ENCODE results near the gene LRTM2. TPM values are rescaled to one million over a fixed set of nuclear protein-coding genes. Genes with fewer than 3 reads are reported as not detected.

Gene LRTM2
- total RNA-seq, 1 experiment from 2014 or later = 0.07 TPM

- no peak overlapping the region for H3K27ac ChIP-seq (ENCODE audit: low read depth, low read length)
- ChIA-PET POLR2A (no interaction called here), CTCF (no interaction called here), RAD21 (ENCODE audit: low non-redundant PET in 1 of 2, low total read pairs in 2 of 2, uncharacterized antibody in 2 of 2, unreplicated experiment in 2 of 2) (no interaction called here)
- no peak overlapping the region for H3K4me3 ChIP-seq (replicated peaks in 1 of 2; ENCODE audit: low read depth in 1 of 2, low read length in 2 of 2)
- peaks cover 0 to 4% of the 10 kb centered on the region in 2 experiments; a peak in 1 of 4 replicates for H3K4me1 ChIP-seq (ENCODE audit: control insufficient read depth in 1 of 2, insufficient read depth in 2 of 2, low read length in 2 of 2)
- no peaks in the 10 kb centered on the region for H3K79me2 ChIP-seq (ENCODE audit: insufficient read depth, low read length)
- no peak overlapping the region for H3K9ac ChIP-seq (ENCODE audit: low read length)
- H3K9me3 ChIP-seq (ENCODE audit: control insufficient read depth in 1 of 2, insufficient read depth in 1 of 2, low read depth in 1 of 2, low read length in 2 of 2) = no peaks in the 10 kb centered on the region
- no peaks in the 10 kb centered on the region for H3K27me3 ChIP-seq (ENCODE audit: insufficient read depth, low read length)
- DNase-seq (ENCODE audit: low read depth, low spot score) = no peak
- ATAC-seq = no peak
- H2AFZ ChIP-seq (ENCODE audit: low read depth, low read length, poor library complexity, severe bottlenecking) = no peak overlapping the region
- TF ChIP-seq MAX (IDR thresholded peaks at IDR 0.05) (no peak), POLR2AphosphoS5 (IDR thresholded peaks at IDR 0.05; ENCODE audit: low read depth, low read length) (no peak), JUND (IDR thresholded peaks at IDR 0.05) (no peak), POLR2A (IDR thresholded peaks at IDR 0.05; ENCODE audit: borderline replicate concordance, extremely low read depth, insufficient read depth, insufficient read length) (no peak)
- intact Hi-C loops (cut with micrococcal nuclease) = no loop called here
- no TSS peak for BruUV-seq (replicated peaks)
- no peaks in the 10 kb centered on the region for H4K20me1 ChIP-seq (ENCODE audit: insufficient read depth)
- no peak overlapping the region for H3K4me2 ChIP-seq (ENCODE audit: low read length)
- no peaks in the 10 kb centered on the region for H3K36me3 ChIP-seq (ENCODE audit: control insufficient read depth in 1 of 2, insufficient read depth in 2 of 2, low read length in 2 of 2)
- no peaks in the 10 kb centered on the region for H3K9me2 ChIP-seq (ENCODE audit: insufficient read depth)
Observed at GRCh38 chr12:1811281-1811947, 9.0 kb upstream of the LRTM2 start.

GRCh38 chr12:1811948-1812291, 8.4 kb upstream of the LRTM2 start:
- no peak for TF ChIP-seq RAD21 (IDR thresholded peaks at IDR 0.05; ENCODE audit: low read depth)
- no peak for TF ChIP-seq CBX3 (IDR thresholded peaks at IDR 0.05; ENCODE audit: low read depth)
- no peak for TF ChIP-seq EZH2phosphoT487 (IDR thresholded peaks at IDR 0.05; ENCODE audit: borderline replicate concordance)
- no peak for TF ChIP-seq JUND (IDR thresholded peaks at IDR 0.05)
- TF ChIP-seq SRF (IDR thresholded peaks at IDR 0.05; ENCODE audit: low read depth) = no peak
- ChIA-PET CTCF (no interaction called here), POLR2A (no interaction called here)

More at GRCh38 chr12:1811948-1812291, 8.4 kb upstream of the LRTM2 start:
- Histone ChIP-seq H3K4me3 (replicated peaks in 1 of 2; ENCODE audit: low read depth in 1 of 2, low read length in 2 of 2) (no peak overlapping the region), H3K9ac (ENCODE audit: low read length) (no peak overlapping the region), H3K27me3 (ENCODE audit: insufficient read depth, low read length) (no peaks in the 10 kb centered on the region), H3K79me2 (ENCODE audit: insufficient read depth, low read length) (no peaks in the 10 kb centered on the region), H3K27ac (ENCODE audit: low read depth, low read length) (no peak overlapping the region), H3K4me1 (ENCODE audit: control insufficient read depth in 1 of 2, insufficient read depth in 2 of 2, low read length in 2 of 2) (peaks cover 0 to 4% of the 10 kb centered on the region in 2 experiments; a peak in 1 of 4 replicates), H3K9me2 (ENCODE audit: insufficient read depth) (no peaks in the 10 kb centered on the region), H4K20me1 (ENCODE audit: insufficient read depth) (no peaks in the 10 kb centered on the region), H3K4me2 (ENCODE audit: low read length) (no peak overlapping the region), H3K9me3 (ENCODE audit: control insufficient read depth in 1 of 2, insufficient read depth in 1 of 2, low read depth in 1 of 2, low read length in 2 of 2) (no peaks in the 10 kb centered on the region), H3K36me3 (ENCODE audit: control insufficient read depth in 1 of 2, insufficient read depth in 2 of 2, low read length in 2 of 2) (no peaks in the 10 kb centered on the region), H2AFZ (ENCODE audit: low read depth, low read length, poor library complexity, severe bottlenecking) (no peak overlapping the region)
- RAD21 ChIA-PET (ENCODE audit: low non-redundant PET in 1 of 2, low total read pairs in 2 of 2, uncharacterized antibody in 2 of 2, unreplicated experiment in 2 of 2) = no interaction called here
- no peak for DNase-seq (ENCODE audit: low read depth, low spot score)
- no peak for ATAC-seq
- intact Hi-C loops (cut with micrococcal nuclease) = no loop called here
- BruUV-seq (replicated peaks) = no TSS peak
